ENCODE data around the gene VAC14.

- no peak for TF ChIP-seq CTCF (IDR thresholded peaks at IDR 0.05)
- no peak for TF ChIP-seq MAFK (IDR thresholded peaks at IDR 0.05; ENCODE audit: partially characterized antibody)
- no peak for TF ChIP-seq SREBF2 (IDR thresholded peaks at IDR 0.05)
- TF ChIP-seq RAD21 (conservative IDR thresholded peaks at IDR 0.05 in 1 of 2, IDR thresholded peaks at IDR 0.05 in 1 of 2) = no peak
- no peak for TF ChIP-seq POLR2A (IDR thresholded peaks at IDR 0.05; ENCODE audit: low read length)
Observed at GRCh38 chr16:70729292-70729691, 71.7 kb downstream of the VAC14 start.

Data from A549 (cell line).